Lung (tissue), 12 donors: ENCODE results near the gene RECK. TPM values are rescaled to one million over a fixed set of nuclear protein-coding genes. Genes with fewer than 3 reads are reported as not detected.

Experiments
- ATAC-seq: fragments of 200-7000 bp; cut with Tn5 transposase; one replicate; pipeline ENCODE4 v1.9.1; 2020; ENCODE audit warnings: moderate number of reproducible peaks; ENCODE audit not compliant: insufficient read depth, low FRiP score
- DNase-seq, 3 donors: peaks; one replicate each; pipeline ENCODE4 v3.0.0-alpha.2; 2013 to 2017
- H3K27ac ChIP-seq, 2 donors: one replicate each; pipeline ENCODE4 v1.5.1; 2013; ENCODE audit warnings: mild to moderate bottlenecking in 2 of 2, moderate library complexity in 2 of 2, control low read depth in 1 of 2, inconsistent platforms in 1 of 2, low read depth in 1 of 2, low read length in 1 of 2
- H3K27me3 ChIP-seq, 3 donors: one replicate each; pipeline ENCODE4 v1.5.1; 2013; ENCODE audit warnings: low read length in 2 of 3; ENCODE audit not compliant: control insufficient read depth in 3 of 3, insufficient read depth in 3 of 3
- H3K36me3 ChIP-seq, 4 donors: one replicate each; pipeline ENCODE4 v1.5.1; 2013; ENCODE audit warnings: low read length in 4 of 4, mild to moderate bottlenecking in 1 of 4, moderate library complexity in 1 of 4; ENCODE audit not compliant: control insufficient read depth in 4 of 4, insufficient read depth in 4 of 4
- H3K4me1 ChIP-seq, 5 donors: one replicate each; pipeline ENCODE4 v1.5.1; 2013; ENCODE audit warnings: low read length in 5 of 5, mild to moderate bottlenecking in 2 of 5, moderate library complexity in 1 of 5; ENCODE audit not compliant: control insufficient read depth in 5 of 5, insufficient read depth in 5 of 5
- H3K4me3 ChIP-seq: one replicate; pipeline ENCODE4 v1.5.1; 2013; ENCODE audit warnings: mild to moderate bottlenecking, control low read depth, moderate library complexity
- H3K9ac ChIP-seq, 2 donors: one replicate each; pipeline ENCODE4 v1.5.1; 2013; ENCODE audit warnings: low read length in 2 of 2, control low read depth in 1 of 2; ENCODE audit not compliant: insufficient read depth in 1 of 2
- H3K9me3 ChIP-seq, 4 donors: one replicate each; pipeline ENCODE4 v1.5.1; 2013; ENCODE audit warnings: low read length in 3 of 4, mild to moderate bottlenecking in 1 of 4, moderate library complexity in 1 of 4; ENCODE audit not compliant: control insufficient read depth in 4 of 4, insufficient read depth in 3 of 4
- WGBS, 2 donors: extraction: QIAGEN DNeasy Blood & Tissue Kit; methylation state at CpG; one replicate each; pipeline ENCODE4 v1.1.7; 2013; 5-methylcytosine and 5-hydroxymethylcytosine counted together
- polyA plus RNA-seq, 2 donors: library from polyadenylated mRNA; stranded (reverse); fragments of 200-250 nt; gene quantifications; one replicate each; pipeline ENCODE4 v1.2.1, GENCODE V29; 2013
- total RNA-seq, 2 donors: library from RNA; depleted of rRNA in 1 of 2; stranded (reverse); fragments of >200 nt in 1 of 2; gene quantifications; one replicate each; pipeline ENCODE4 v1.2.1, GENCODE V29; 2014 to 2021
- TF ChIP-seq, protein P1 (sequence below): IDR thresholded peaks from 2 replicates; pipeline ENCODE4 v1.5.1; 2012; ENCODE audit warnings: mild to moderate bottlenecking; ENCODE audit errors: control extremely low read depth, extremely low read depth
- donor health status: control.
- donor health status: control.
- donor health status: Bipolar disorder and iron deficiency.
- donor health status: healthy.
- donor health status: DM: yes; HTN: yes; CAD: no.

Gene RECK
- total and polyA plus RNA-seq, 4 donors: 4.5 to 19.3 (median 12.0) TPM

DNA sequence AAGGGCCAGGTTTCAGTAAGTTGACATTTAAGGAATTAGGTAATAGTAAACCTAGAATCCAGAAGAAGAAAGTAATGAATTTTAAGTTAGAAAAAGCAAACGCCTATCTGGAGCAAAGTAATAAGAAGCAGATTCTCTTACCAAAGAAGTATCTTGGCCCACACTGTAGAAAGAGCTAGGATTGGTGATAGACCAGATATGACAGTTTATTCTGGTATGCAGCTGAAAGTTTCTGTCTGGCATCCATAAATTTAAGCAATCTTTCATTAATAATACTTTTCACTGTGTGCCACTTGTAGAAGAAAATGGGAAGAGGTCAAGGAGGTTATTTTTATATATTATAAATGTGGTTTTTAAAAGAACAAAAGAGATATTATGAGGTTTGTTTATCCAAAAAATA lies 3.0 kb downstream of the RECK start:
- no peaks in the 10 kb centered on the region for H3K9me3 ChIP-seq
- WGBS, 2 donors: 84 to 95% methylated on average over 1 of the region's 1 CpG
- ATAC-seq: no peak

DNA sequence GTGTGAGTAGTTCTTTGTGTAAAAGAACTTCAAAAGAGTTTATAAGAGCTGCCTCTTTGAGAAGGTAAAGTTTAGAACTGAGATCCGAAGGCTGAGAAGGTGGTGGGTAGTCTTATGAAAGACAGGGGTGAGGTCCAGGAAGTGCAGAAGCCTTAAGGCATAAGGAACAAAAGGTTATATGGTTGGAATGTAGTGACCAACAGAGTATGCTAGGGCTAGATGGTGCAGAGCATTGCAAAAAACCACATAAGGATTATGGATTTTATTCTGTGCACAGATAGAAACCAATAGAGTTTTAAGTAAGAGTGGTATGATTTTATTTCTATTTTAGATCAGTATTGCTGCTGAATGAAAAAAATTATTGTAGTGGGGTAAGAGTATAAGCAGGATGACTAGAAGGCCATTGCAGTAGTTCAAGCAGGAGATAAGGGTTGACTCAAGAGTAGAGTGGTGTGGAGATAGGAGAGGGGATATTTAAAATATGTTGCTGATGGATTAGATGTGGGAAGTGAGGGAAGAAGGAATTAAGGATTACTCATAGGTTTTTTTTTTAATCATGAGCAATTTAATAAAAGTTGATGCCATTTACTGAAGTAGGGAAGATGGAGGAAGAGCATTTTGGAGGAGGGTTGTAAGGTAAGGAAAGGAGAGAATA lies 3.7 kb downstream of the RECK start:
- 75 to 82% methylated on average over 1 of the region's 1 CpG for WGBS, 2 donors
- Histone ChIP-seq H3K27ac (no peak overlapping the region), H3K27me3 (no peaks in the 10 kb centered on the region), H3K4me1 (peaks cover 0 to 13% (median 6%) of the 10 kb centered on the region in 5 donors), H3K9me3 (no peaks in the 10 kb centered on the region), H3K4me3 (no peak overlapping the region), H3K9ac (no peak overlapping the region), H3K36me3 (no peaks in the 10 kb centered on the region)
- no peak for ATAC-seq
- TF ChIP-seq, protein P1, sequence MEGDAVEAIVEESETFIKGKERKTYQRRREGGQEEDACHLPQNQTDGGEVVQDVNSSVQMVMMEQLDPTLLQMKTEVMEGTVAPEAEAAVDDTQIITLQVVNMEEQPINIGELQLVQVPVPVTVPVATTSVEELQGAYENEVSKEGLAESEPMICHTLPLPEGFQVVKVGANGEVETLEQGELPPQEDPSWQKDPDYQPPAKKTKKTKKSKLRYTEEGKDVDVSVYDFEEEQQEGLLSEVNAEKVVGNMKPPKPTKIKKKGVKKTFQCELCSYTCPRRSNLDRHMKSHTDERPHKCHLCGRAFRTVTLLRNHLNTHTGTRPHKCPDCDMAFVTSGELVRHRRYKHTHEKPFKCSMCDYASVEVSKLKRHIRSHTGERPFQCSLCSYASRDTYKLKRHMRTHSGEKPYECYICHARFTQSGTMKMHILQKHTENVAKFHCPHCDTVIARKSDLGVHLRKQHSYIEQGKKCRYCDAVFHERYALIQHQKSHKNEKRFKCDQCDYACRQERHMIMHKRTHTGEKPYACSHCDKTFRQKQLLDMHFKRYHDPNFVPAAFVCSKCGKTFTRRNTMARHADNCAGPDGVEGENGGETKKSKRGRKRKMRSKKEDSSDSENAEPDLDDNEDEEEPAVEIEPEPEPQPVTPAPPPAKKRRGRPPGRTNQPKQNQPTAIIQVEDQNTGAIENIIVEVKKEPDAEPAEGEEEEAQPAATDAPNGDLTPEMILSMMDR: no peak
- no peak for DNase-seq

More for the DNA sequence above, 3.0 kb downstream of the RECK start:
- Histone ChIP-seq H3K4me3 (no peak overlapping the region), H3K4me1 (peaks cover 0 to 12% (median 6%) of the 10 kb centered on the region in 5 donors), H3K27ac (no peak overlapping the region), H3K36me3 (no peaks in the 10 kb centered on the region), H3K27me3 (no peaks in the 10 kb centered on the region), H3K9ac (no peak overlapping the region)
- DNase-seq: no peak
- TF ChIP-seq, protein P1: no peak

DNA sequence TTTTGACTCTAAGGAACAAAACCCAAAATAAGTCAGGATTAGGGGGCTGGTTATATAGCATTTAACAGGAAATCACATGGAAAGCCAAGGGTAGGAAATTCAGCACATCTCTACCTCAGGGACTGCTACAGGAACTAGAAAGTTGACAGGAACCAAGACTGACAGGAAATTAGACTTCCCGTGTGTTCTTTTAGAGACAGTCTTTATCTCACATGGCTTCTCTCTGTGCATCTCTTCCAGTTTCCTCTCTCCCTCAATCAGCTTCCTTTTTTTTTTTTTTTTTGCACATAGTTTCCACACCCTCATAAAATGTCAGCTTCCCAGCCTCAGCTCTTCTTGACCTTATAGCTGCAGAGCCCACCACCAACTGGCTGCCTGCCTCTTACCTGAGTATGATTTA lies 4.8 kb downstream of the RECK start:
- Histone ChIP-seq H3K36me3 (no peaks in the 10 kb centered on the region), H3K9me3 (no peaks in the 10 kb centered on the region), H3K4me3 (no peak overlapping the region), H3K9ac (no peak overlapping the region), H3K4me1 (peaks cover 0 to 13% (median 6%) of the 10 kb centered on the region in 5 donors), H3K27me3 (no peaks in the 10 kb centered on the region), H3K27ac (no peak overlapping the region)
- ATAC-seq: no peak
- peak in 1 of 3 donors; percentile 11 for DNase-seq
- TF ChIP-seq, protein P1: no peak
- WGBS, 2 donors: 14 to 15% methylated on average over 1 of the region's 1 CpG

DNA sequence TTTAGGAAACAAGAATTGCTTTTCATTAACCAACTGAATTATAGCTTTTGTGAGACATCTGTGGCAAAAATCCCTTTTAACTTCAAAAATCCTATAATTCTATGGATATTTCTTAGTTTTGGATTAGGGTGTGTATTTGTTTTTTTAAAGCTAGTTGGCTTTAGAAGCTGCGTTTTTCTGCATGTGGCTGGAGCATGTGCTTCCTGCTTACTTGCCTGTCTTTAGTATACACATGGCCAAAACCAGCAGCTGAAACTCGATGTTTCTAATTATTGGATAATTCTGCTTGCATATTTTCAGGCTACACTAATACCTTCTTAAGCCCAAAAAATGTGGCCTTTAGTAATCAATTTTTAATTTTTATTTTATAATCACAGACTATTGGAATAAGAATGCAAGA lies 8.9 kb downstream of the RECK start:
- Histone ChIP-seq H3K9ac (no peak overlapping the region), H3K27ac (no peak overlapping the region), H3K9me3 (no peaks in the 10 kb centered on the region), H3K36me3 (no peaks in the 10 kb centered on the region), H3K4me3 (no peak overlapping the region), H3K27me3 (no peaks in the 10 kb centered on the region), H3K4me1 (peaks cover 0 to 19% (median 1%) of the 10 kb centered on the region in 5 donors)
- no peak for ATAC-seq
- WGBS, 2 donors: 31 to 48% methylated on average over 2 of the region's 2 CpGs
- TF ChIP-seq, protein P1: no peak
- DNase-seq: peak in 1 of 3 donors; percentile 13
